GM23338 (cell line): ENCODE measurements around the gene CRYGD.

Source experiments
- CREB1 ChIP-seq: fragments of 250-450 bp; sonication (Bioruptor Pico); IDR thresholded peaks from 2 replicates; pipeline ENCODE4 v1.5.0; 2020; ENCODE audit warnings: low read depth, mild to moderate bottlenecking, moderate library complexity
- EZH2 ChIP-seq: fragments of 200-600 bp; sonication (generic); IDR thresholded peaks from one replicate; pipeline ENCODE4 v1.8.0; 2017; ENCODE audit warnings: antibody characterized with exemption, mild to moderate bottlenecking, low read depth; ENCODE audit not compliant: unreplicated experiment
- EZH2phosphoT487 ChIP-seq: fragments of 200-600 bp; sonication (generic); IDR thresholded peaks from one replicate; pipeline ENCODE4 v1.8.1; 2018; ENCODE audit warnings: antibody characterized with exemption; ENCODE audit not compliant: unreplicated experiment
- JUNB ChIP-seq: IDR thresholded peaks from one replicate; pipeline ENCODE4 v1.6.1; 2016; ENCODE audit warnings: antibody characterized with exemption; ENCODE audit not compliant: unreplicated experiment
- NANOG ChIP-seq: IDR thresholded peaks from 2 replicates; pipeline ENCODE4 v1.6.1; 2016; ENCODE audit warnings: antibody characterized with exemption, borderline replicate concordance
- POLR2AphosphoS5 ChIP-seq: IDR thresholded peaks from 2 replicates; pipeline ENCODE4 v1.6.1; 2016; ENCODE audit warnings: antibody characterized with exemption, low read depth
- STAT1 ChIP-seq: IDR thresholded peaks from one replicate; pipeline ENCODE4 v1.6.1; 2016; ENCODE audit warnings: antibody characterized with exemption; ENCODE audit not compliant: unreplicated experiment
- ZNF114 ChIP-seq: fragments of 250-450 bp; sonication (Bioruptor Pico); IDR thresholded peaks from 2 replicates; pipeline ENCODE4 v1.5.0; 2020; ENCODE audit warnings: mild to moderate bottlenecking, moderate library complexity
- ZNF331 ChIP-seq: fragments of 250-450 bp; sonication (Bioruptor Pico); IDR thresholded peaks from 2 replicates; pipeline ENCODE4 v1.5.0; 2020; ENCODE audit warnings: low read depth, mild to moderate bottlenecking, moderate library complexity
- ZNF462 ChIP-seq: fragments of 250-450 bp; sonication (Bioruptor Pico); IDR thresholded peaks from 2 replicates; pipeline ENCODE4 v1.5.0; 2020; ENCODE audit warnings: mild to moderate bottlenecking, moderate library complexity
- TF ChIP-seq, protein P1 (sequence below), 2 experiments: fragments of 200-600 bp in 1 of 2; sonication (generic) in 1 of 2; conservative IDR thresholded peaks; 2 replicates each; pipeline versions ENCODE4 v1.5.1 to v1.6.1; 2016 to 2017; ENCODE audit warnings: antibody characterized with exemption in 2 of 2, low read depth in 2 of 2, mild to moderate bottlenecking in 2 of 2, moderate library complexity in 1 of 2
- TF ChIP-seq, protein P2 (sequence below): IDR thresholded peaks from one replicate; pipeline ENCODE4 v1.6.1; 2018; ENCODE audit warnings: antibody characterized with exemption; ENCODE audit not compliant: unreplicated experiment
- TF ChIP-seq, protein P3 (sequence below): IDR thresholded peaks from 2 replicates; pipeline ENCODE4 v1.6.1; 2016; ENCODE audit warnings: antibody characterized with exemption

- TF ChIP-seq, protein P1, sequence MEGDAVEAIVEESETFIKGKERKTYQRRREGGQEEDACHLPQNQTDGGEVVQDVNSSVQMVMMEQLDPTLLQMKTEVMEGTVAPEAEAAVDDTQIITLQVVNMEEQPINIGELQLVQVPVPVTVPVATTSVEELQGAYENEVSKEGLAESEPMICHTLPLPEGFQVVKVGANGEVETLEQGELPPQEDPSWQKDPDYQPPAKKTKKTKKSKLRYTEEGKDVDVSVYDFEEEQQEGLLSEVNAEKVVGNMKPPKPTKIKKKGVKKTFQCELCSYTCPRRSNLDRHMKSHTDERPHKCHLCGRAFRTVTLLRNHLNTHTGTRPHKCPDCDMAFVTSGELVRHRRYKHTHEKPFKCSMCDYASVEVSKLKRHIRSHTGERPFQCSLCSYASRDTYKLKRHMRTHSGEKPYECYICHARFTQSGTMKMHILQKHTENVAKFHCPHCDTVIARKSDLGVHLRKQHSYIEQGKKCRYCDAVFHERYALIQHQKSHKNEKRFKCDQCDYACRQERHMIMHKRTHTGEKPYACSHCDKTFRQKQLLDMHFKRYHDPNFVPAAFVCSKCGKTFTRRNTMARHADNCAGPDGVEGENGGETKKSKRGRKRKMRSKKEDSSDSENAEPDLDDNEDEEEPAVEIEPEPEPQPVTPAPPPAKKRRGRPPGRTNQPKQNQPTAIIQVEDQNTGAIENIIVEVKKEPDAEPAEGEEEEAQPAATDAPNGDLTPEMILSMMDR (conservative IDR thresholded peaks at IDR 0.05; ENCODE audit: low read depth in 2 of 2): no peak
- no peak for TF ChIP-seq EZH2phosphoT487
- TF ChIP-seq EZH2: no peak
- no peak for TF ChIP-seq POLR2AphosphoS5
- TF ChIP-seq, protein P2, sequence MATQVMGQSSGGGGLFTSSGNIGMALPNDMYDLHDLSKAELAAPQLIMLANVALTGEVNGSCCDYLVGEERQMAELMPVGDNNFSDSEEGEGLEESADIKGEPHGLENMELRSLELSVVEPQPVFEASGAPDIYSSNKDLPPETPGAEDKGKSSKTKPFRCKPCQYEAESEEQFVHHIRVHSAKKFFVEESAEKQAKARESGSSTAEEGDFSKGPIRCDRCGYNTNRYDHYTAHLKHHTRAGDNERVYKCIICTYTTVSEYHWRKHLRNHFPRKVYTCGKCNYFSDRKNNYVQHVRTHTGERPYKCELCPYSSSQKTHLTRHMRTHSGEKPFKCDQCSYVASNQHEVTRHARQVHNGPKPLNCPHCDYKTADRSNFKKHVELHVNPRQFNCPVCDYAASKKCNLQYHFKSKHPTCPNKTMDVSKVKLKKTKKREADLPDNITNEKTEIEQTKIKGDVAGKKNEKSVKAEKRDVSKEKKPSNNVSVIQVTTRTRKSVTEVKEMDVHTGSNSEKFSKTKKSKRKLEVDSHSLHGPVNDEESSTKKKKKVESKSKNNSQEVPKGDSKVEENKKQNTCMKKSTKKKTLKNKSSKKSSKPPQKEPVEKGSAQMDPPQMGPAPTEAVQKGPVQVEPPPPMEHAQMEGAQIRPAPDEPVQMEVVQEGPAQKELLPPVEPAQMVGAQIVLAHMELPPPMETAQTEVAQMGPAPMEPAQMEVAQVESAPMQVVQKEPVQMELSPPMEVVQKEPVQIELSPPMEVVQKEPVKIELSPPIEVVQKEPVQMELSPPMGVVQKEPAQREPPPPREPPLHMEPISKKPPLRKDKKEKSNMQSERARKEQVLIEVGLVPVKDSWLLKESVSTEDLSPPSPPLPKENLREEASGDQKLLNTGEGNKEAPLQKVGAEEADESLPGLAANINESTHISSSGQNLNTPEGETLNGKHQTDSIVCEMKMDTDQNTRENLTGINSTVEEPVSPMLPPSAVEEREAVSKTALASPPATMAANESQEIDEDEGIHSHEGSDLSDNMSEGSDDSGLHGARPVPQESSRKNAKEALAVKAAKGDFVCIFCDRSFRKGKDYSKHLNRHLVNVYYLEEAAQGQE: no peak
- no peak for TF ChIP-seq CREB1
- no peak for TF ChIP-seq NANOG
- TF ChIP-seq, protein P3, sequence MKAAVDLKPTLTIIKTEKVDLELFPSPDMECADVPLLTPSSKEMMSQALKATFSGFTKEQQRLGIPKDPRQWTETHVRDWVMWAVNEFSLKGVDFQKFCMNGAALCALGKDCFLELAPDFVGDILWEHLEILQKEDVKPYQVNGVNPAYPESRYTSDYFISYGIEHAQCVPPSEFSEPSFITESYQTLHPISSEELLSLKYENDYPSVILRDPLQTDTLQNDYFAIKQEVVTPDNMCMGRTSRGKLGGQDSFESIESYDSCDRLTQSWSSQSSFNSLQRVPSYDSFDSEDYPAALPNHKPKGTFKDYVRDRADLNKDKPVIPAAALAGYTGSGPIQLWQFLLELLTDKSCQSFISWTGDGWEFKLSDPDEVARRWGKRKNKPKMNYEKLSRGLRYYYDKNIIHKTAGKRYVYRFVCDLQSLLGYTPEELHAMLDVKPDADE: no peak
- TF ChIP-seq ZNF114: no peak
- no peak for TF ChIP-seq JUNB
- TF ChIP-seq STAT1: no peak
- no peak for TF ChIP-seq ZNF331 (CRISPR knock-in tag)
- no peak for TF ChIP-seq ZNF462 (CRISPR knock-in tag)
Measured at GRCh38 chr2:208134928-208135586, 10.7 kb upstream of the CRYGD start.
